WTC11 (cell line): ENCODE data around the gene ARHGAP6. TPM values are rescaled to one million over a fixed set of nuclear protein-coding genes. Genes with fewer than 3 reads are reported as not detected.

Experiments used
- ATAC-seq: fragments of 200-7000 bp; cut with Tn5 transposase; 2 replicates; pipeline ENCODE4 v1.10.0; 2021; ENCODE audit warnings: mild to moderate bottlenecking, moderate library complexity
- CTCF ChIA-PET: fragments of 300-600 bp; sonication (Branson Sonifier 250); formaldehyde crosslinking; loops from one replicate; lab custom pipeline; 2021; ENCODE audit warnings: antibody characterized with exemption; lab: Charles Lee
- POLR2A ChIA-PET: fragments of 350-600 bp; sonication (Branson Sonifier 250); formaldehyde crosslinking; loops from one replicate; lab custom pipeline; 2021; ENCODE audit warnings: antibody characterized with exemption; lab: Charles Lee
- DNase-seq: peaks from one replicate; pipeline ENCODE4 v3.0.0; 2021; ENCODE audit warnings: low spot score
- H3K27ac Mint-ChIP-seq: 2 replicates; pipeline ENCODE4 v1.8.0; 2021; ENCODE audit warnings: mixed read lengths
- H3K27me3 Mint-ChIP-seq: 2 replicates; pipeline ENCODE4 v1.8.0; 2021; ENCODE audit warnings: low read depth, mild to moderate bottlenecking, moderate library complexity, mixed read lengths
- H3K36me3 Mint-ChIP-seq: 2 replicates; pipeline ENCODE4 v1.8.0; 2021; ENCODE audit warnings: mixed read lengths
- H3K4me1 Mint-ChIP-seq: 2 replicates; pipeline ENCODE4 v1.8.0; 2022; ENCODE audit warnings: mixed read lengths
- H3K4me3 Mint-ChIP-seq: 2 replicates; pipeline ENCODE4 v1.8.0; 2021; ENCODE audit warnings: mild to moderate bottlenecking, moderate library complexity, mixed read lengths
- H3K9me3 Mint-ChIP-seq: 2 replicates; pipeline ENCODE4 v1.8.0; 2021; ENCODE audit warnings: mixed read lengths
- EMX1 ChIP-seq: fragments of 250-450 bp; sonication (Bioruptor Pico); IDR thresholded peaks from 2 replicates; pipeline ENCODE4 v1.8.0; 2021; ENCODE audit warnings: mild to moderate bottlenecking
- FOXJ3 ChIP-seq: sonication (generic); formaldehyde crosslinking; IDR thresholded peaks from 2 replicates; pipeline ENCODE4 v1.9.0; 2021; ENCODE audit warnings: missing genetic modification reagents, mild to moderate bottlenecking, borderline replicate concordance
- FOXK1 ChIP-seq: sonication (generic); formaldehyde crosslinking; IDR thresholded peaks from 2 replicates; pipeline ENCODE4 v1.8.0; 2022; ENCODE audit warnings: mild to moderate bottlenecking, moderate library complexity, missing genetic modification reagents
- HMGA2 ChIP-seq: fragments of 250-450 bp; sonication (Bioruptor Pico); IDR thresholded peaks from 2 replicates; pipeline ENCODE4 v1.4.0; 2021; ENCODE audit warnings: mild to moderate bottlenecking, moderate library complexity
- JAZF1 ChIP-seq: fragments of 250-450 bp; sonication (Bioruptor Pico); IDR thresholded peaks from 2 replicates; pipeline ENCODE4 v1.9.0; 2021; ENCODE audit warnings: moderate library complexity, mild to moderate bottlenecking, inconsistent platforms
- KAT7 ChIP-seq: sonication (generic); formaldehyde crosslinking; IDR thresholded peaks from 2 replicates; pipeline ENCODE4 v1.8.1; 2023; ENCODE audit warnings: missing genetic modification reagents, mild to moderate bottlenecking, borderline replicate concordance
- MYBL2 ChIP-seq: sonication (generic); formaldehyde crosslinking; IDR thresholded peaks from 2 replicates; pipeline ENCODE4 v1.8.1; 2023; ENCODE audit warnings: mild to moderate bottlenecking, moderate library complexity, missing genetic modification reagents
- NFATC4 ChIP-seq: fragments of 250-450 bp; sonication (Bioruptor Pico); IDR thresholded peaks from 2 replicates; pipeline ENCODE4 v1.9.0; 2021; ENCODE audit warnings: mild to moderate bottlenecking
- OVOL2 ChIP-seq: fragments of 250-450 bp; sonication (Bioruptor Pico); IDR thresholded peaks from 2 replicates; pipeline ENCODE4 v1.9.0; 2021; ENCODE audit warnings: mild to moderate bottlenecking, borderline replicate concordance
- ZNF232 ChIP-seq: sonication (generic); formaldehyde crosslinking; IDR thresholded peaks from 2 replicates; pipeline ENCODE4 v1.8.0; 2022; ENCODE audit warnings: mild to moderate bottlenecking, missing genetic modification reagents
- ZNF423 ChIP-seq: fragments of 250-450 bp; sonication (Bioruptor Pico); IDR thresholded peaks from 2 replicates; pipeline ENCODE4 v2.1.2; 2022; ENCODE audit warnings: mild to moderate bottlenecking, moderate library complexity
- ZNF532 ChIP-seq: fragments of 250-450 bp; sonication (Bioruptor Pico); IDR thresholded peaks from 2 replicates; pipeline ENCODE4 v1.9.0; 2021; ENCODE audit warnings: mild to moderate bottlenecking, borderline replicate concordance
- ZSCAN18 ChIP-seq: fragments of 250-450 bp; sonication (Bioruptor Pico); IDR thresholded peaks from 2 replicates; pipeline ENCODE4 v2.1.2; 2022; ENCODE audit warnings: mild to moderate bottlenecking, moderate library complexity
- total RNA-seq: library from RNA; stranded (reverse); gene quantifications from 3 replicates; pipeline ENCODE4 v1.2.3, GENCODE V29; 2021
- TF ChIP-seq, protein P1 (sequence below): sonication (generic); formaldehyde crosslinking; IDR thresholded peaks from 2 replicates; pipeline ENCODE4 v1.8.0; 2023; ENCODE audit warnings: missing genetic modification reagents, mild to moderate bottlenecking, borderline replicate concordance
- TF ChIP-seq, protein P2 (sequence below): sonication (generic); formaldehyde crosslinking; IDR thresholded peaks from 2 replicates; pipeline ENCODE4 v1.8.1; 2023; ENCODE audit warnings: mild to moderate bottlenecking, missing genetic modification reagents, moderate library complexity
- TF ChIP-seq, protein P3 (sequence below): sonication (generic); formaldehyde crosslinking; IDR thresholded peaks from 2 replicates; pipeline ENCODE4 v1.8.0; 2022; ENCODE audit warnings: mild to moderate bottlenecking, missing genetic modification reagents
- TF ChIP-seq, protein P4 (sequence below): sonication (generic); formaldehyde crosslinking; IDR thresholded peaks from 2 replicates; pipeline ENCODE4 v1.8.0; 2022; ENCODE audit warnings: mild to moderate bottlenecking, missing genetic modification reagents
- TF ChIP-seq, protein P5 (sequence below): sonication (generic); formaldehyde crosslinking; IDR thresholded peaks from 2 replicates; pipeline ENCODE4 v1.8.1; 2022; ENCODE audit warnings: low read depth, missing genetic modification reagents, borderline replicate concordance
- TF ChIP-seq, protein P6 (sequence below): sonication (generic); formaldehyde crosslinking; IDR thresholded peaks from 2 replicates; pipeline ENCODE4 v1.8.1; 2022; ENCODE audit warnings: mild to moderate bottlenecking, missing genetic modification reagents, moderate library complexity, borderline replicate concordance

The ARHGAP6 gene
- total RNA-seq, 1 experiment from 2014 or later: 1.0 TPM

DNA sequence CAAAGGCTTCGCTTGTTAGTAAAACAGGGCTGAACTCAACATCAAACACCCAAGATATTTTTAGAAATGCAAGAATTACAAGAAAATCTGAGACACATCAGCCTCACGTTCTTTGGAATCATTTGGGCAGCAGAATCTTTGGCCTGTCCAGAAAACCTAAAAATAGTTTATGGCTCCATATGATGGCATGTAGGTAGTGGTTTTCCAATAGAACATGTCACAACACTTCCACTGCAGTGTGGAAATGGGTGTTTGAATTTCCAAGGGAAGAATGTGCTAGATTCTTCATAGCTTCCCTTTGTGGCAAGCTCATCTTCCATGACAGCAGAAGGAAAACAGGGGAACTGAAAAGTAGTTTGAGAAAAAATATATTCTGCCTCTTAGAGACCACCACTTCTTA lies 118.8 kb downstream of the ARHGAP6 start (continued):
- TF ChIP-seq, protein P1, sequence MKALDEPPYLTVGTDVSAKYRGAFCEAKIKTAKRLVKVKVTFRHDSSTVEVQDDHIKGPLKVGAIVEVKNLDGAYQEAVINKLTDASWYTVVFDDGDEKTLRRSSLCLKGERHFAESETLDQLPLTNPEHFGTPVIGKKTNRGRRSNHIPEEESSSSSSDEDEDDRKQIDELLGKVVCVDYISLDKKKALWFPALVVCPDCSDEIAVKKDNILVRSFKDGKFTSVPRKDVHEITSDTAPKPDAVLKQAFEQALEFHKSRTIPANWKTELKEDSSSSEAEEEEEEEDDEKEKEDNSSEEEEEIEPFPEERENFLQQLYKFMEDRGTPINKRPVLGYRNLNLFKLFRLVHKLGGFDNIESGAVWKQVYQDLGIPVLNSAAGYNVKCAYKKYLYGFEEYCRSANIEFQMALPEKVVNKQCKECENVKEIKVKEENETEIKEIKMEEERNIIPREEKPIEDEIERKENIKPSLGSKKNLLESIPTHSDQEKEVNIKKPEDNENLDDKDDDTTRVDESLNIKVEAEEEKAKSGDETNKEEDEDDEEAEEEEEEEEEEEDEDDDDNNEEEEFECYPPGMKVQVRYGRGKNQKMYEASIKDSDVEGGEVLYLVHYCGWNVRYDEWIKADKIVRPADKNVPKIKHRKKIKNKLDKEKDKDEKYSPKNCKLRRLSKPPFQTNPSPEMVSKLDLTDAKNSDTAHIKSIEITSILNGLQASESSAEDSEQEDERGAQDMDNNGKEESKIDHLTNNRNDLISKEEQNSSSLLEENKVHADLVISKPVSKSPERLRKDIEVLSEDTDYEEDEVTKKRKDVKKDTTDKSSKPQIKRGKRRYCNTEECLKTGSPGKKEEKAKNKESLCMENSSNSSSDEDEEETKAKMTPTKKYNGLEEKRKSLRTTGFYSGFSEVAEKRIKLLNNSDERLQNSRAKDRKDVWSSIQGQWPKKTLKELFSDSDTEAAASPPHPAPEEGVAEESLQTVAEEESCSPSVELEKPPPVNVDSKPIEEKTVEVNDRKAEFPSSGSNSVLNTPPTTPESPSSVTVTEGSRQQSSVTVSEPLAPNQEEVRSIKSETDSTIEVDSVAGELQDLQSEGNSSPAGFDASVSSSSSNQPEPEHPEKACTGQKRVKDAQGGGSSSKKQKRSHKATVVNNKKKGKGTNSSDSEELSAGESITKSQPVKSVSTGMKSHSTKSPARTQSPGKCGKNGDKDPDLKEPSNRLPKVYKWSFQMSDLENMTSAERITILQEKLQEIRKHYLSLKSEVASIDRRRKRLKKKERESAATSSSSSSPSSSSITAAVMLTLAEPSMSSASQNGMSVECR (CRISPR knock-in tag): no peak
- no peak for TF ChIP-seq KAT7 (CRISPR knock-in tag)
- TF ChIP-seq, protein P2, sequence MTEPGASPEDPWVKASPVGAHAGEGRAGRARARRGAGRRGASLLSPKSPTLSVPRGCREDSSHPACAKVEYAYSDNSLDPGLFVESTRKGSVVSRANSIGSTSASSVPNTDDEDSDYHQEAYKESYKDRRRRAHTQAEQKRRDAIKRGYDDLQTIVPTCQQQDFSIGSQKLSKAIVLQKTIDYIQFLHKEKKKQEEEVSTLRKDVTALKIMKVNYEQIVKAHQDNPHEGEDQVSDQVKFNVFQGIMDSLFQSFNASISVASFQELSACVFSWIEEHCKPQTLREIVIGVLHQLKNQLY (CRISPR knock-in tag): no peak
- TF ChIP-seq JAZF1: no peak
- TF ChIP-seq NFATC4 (CRISPR knock-in tag): no peak
- TF ChIP-seq, protein P3, sequence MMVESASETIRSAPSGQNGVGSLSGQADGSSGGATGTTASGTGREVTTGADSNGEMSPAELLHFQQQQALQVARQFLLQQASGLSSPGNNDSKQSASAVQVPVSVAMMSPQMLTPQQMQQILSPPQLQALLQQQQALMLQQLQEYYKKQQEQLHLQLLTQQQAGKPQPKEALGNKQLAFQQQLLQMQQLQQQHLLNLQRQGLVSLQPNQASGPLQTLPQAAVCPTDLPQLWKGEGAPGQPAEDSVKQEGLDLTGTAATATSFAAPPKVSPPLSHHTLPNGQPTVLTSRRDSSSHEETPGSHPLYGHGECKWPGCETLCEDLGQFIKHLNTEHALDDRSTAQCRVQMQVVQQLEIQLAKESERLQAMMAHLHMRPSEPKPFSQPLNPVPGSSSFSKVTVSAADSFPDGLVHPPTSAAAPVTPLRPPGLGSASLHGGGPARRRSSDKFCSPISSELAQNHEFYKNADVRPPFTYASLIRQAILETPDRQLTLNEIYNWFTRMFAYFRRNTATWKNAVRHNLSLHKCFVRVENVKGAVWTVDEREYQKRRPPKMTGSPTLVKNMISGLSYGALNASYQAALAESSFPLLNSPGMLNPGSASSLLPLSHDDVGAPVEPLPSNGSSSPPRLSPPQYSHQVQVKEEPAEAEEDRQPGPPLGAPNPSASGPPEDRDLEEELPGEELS (CRISPR knock-in tag): no peak
- no peak for TF ChIP-seq ZNF423 (CRISPR knock-in tag)
- TF ChIP-seq EMX1 (CRISPR knock-in tag): no peak
- TF ChIP-seq, protein P4, sequence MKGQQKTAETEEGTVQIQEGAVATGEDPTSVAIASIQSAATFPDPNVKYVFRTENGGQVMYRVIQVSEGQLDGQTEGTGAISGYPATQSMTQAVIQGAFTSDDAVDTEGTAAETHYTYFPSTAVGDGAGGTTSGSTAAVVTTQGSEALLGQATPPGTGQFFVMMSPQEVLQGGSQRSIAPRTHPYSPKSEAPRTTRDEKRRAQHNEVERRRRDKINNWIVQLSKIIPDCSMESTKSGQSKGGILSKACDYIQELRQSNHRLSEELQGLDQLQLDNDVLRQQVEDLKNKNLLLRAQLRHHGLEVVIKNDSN (CRISPR knock-in tag): no peak
- no peak for TF ChIP-seq HMGA2 (CRISPR knock-in tag)

GRCh38 chrX:11543249-11543648 lies 122.5 kb downstream of the ARHGAP6 start:
- no peak for DNase-seq
- peaks cover 80% of the 10 kb centered on the region for H3K27me3 Mint-ChIP-seq
- CTCF ChIA-PET: no interaction called here
- no peak for TF ChIP-seq OVOL2 (CRISPR knock-in tag)
- TF ChIP-seq NFATC4 (CRISPR knock-in tag): no peak
- no peak for TF ChIP-seq FOXK1 (CRISPR knock-in tag)
- no peak for TF ChIP-seq FOXJ3
- no peak for TF ChIP-seq ZSCAN18
- TF ChIP-seq, protein P5, sequence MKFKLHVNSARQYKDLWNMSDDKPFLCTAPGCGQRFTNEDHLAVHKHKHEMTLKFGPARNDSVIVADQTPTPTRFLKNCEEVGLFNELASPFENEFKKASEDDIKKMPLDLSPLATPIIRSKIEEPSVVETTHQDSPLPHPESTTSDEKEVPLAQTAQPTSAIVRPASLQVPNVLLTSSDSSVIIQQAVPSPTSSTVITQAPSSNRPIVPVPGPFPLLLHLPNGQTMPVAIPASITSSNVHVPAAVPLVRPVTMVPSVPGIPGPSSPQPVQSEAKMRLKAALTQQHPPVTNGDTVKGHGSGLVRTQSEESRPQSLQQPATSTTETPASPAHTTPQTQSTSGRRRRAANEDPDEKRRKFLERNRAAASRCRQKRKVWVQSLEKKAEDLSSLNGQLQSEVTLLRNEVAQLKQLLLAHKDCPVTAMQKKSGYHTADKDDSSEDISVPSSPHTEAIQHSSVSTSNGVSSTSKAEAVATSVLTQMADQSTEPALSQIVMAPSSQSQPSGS (CRISPR knock-in tag): no peak
- TF ChIP-seq ZNF532 (CRISPR knock-in tag): no peak
- TF ChIP-seq, protein P2 (CRISPR knock-in tag): no peak
- TF ChIP-seq ZNF232 (CRISPR knock-in tag): no peak
- TF ChIP-seq, protein P6, sequence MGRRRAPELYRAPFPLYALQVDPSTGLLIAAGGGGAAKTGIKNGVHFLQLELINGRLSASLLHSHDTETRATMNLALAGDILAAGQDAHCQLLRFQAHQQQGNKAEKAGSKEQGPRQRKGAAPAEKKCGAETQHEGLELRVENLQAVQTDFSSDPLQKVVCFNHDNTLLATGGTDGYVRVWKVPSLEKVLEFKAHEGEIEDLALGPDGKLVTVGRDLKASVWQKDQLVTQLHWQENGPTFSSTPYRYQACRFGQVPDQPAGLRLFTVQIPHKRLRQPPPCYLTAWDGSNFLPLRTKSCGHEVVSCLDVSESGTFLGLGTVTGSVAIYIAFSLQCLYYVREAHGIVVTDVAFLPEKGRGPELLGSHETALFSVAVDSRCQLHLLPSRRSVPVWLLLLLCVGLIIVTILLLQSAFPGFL: no peak
- no peak for TF ChIP-seq MYBL2 (CRISPR knock-in tag)

More at GRCh38 chrX:11543249-11543648, 122.5 kb downstream of the ARHGAP6 start:
- no peak for ATAC-seq
- POLR2A ChIA-PET: no interaction called here
- Mint-ChIP-seq H3K4me3 (no peak overlapping the region), H3K9me3 (no peaks in the 10 kb centered on the region), H3K27ac (no peak overlapping the region), H3K36me3 (no peaks in the 10 kb centered on the region), H3K4me1 (no peaks in the 10 kb centered on the region)
